22Rv1 (cell line): ENCODE results near the gene MYO1D.

ENCODE experiments used
- CTCF ChIP-seq: fragments of 450-650 bp; IDR thresholded peaks from 2 replicates; pipeline ENCODE4 v1.5.1; 2017; ENCODE audit warnings: mild to moderate bottlenecking
- ZFX ChIP-seq: fragments of 450-650 bp; IDR thresholded peaks from 2 replicates; pipeline ENCODE4 v1.6.1; 2017; ENCODE audit warnings: antibody characterized with exemption, borderline replicate concordance

GRCh38 chr17:32482568-32483320 is 394.2 kb downstream of the MYO1D start:
- TF ChIP-seq CTCF, result no peak
- TF ChIP-seq ZFX, result no peak
